GM13976 (cell line): ENCODE data around the gene GPSM1.

ENCODE experiments used
- DNase-seq: peaks from one replicate; pipeline ENCODE4 v3.0.0; 2012; ENCODE audit warnings: low spot score
- CTCF ChIP-seq: IDR thresholded peaks from 2 replicates; pipeline ENCODE4 v1.5.1; 2012; ENCODE audit warnings: borderline replicate concordance, mild to moderate bottlenecking; ENCODE audit not compliant: insufficient read depth; ENCODE audit errors: extremely low read depth, missing control alignments, control extremely low read depth
- in situ Hi-C: fragments of 300-500 bp; cut with MboI; formaldehyde crosslinking; loops from one replicate; pipeline ENCODE4 v1.12.0; 2022; ENCODE audit warnings: low sequenced_read_pairs, mixed read lengths, inconsistent platforms; ENCODE audit not compliant: unreplicated experiment

GPSM1 gene

GRCh38 chr9:136308702-136309053 lies 18.7 kb upstream of the GPSM1 start:
- no peak for TF ChIP-seq CTCF
- no peak for DNase-seq
- in situ Hi-C loops, result no loop called here

GRCh38 chr9:136309101-136309801 lies 18.1 kb upstream of the GPSM1 start:
- DNase-seq, result no peak
- in situ Hi-C loops, result no loop called here

GRCh38 chr9:136309806-136310220 lies 17.5 kb upstream of the GPSM1 start:
- in situ Hi-C loops, result no loop called here

More at GRCh38 chr9:136309101-136309801, 18.1 kb upstream of the GPSM1 start:
- no peak for TF ChIP-seq CTCF

GRCh38 chr9:136310273-136311030 lies 16.9 kb upstream of the GPSM1 start:
- in situ Hi-C loops, result no loop called here
- no peak for DNase-seq
- no peak for TF ChIP-seq CTCF

More at GRCh38 chr9:136309806-136310220, 17.5 kb upstream of the GPSM1 start:
- no peak for TF ChIP-seq CTCF
- DNase-seq, result no peak

GRCh38 chr9:136311051-136312008 lies 16.0 kb upstream of the GPSM1 start:
- TF ChIP-seq CTCF, result no peak
- in situ Hi-C loops, result no loop called here
- no peak for DNase-seq

GRCh38 chr9:136312009-136312375 lies 15.3 kb upstream of the GPSM1 start:
- no peak for TF ChIP-seq CTCF
- in situ Hi-C loops, result no loop called here
- no peak for DNase-seq
